OCI-LY1 (cell line): ENCODE results near the gene NR0B2.

ENCODE experiments used
- H2AFZ ChIP-seq: fragments of 200-600 bp; sonication (generic), shearing (Covaris generic); 2 replicates; pipeline ENCODE4 v1.6.0; 2014; ENCODE audit warnings: antibody characterized with exemption, mild to moderate bottlenecking, low read length
- H3F3A ChIP-seq: fragments of 200-600 bp; sonication (generic), shearing (Covaris generic); 2 replicates; pipeline ENCODE4 v1.6.0; 2014; ENCODE audit warnings: mild to moderate bottlenecking, antibody characterized with exemption, low read length, moderate library complexity; ENCODE audit not compliant: insufficient read depth
- H3K27ac ChIP-seq: fragments of 200-600 bp; sonication (generic); 2 replicates; pipeline ENCODE4 v1.5.1; 2014; ENCODE audit warnings: low read length, mixed run types, mild to moderate bottlenecking, low read depth; ENCODE audit not compliant: poor library complexity, severe bottlenecking
- H3K27me3 ChIP-seq: fragments of 200-600 bp; sonication (generic); 2 replicates; pipeline ENCODE4 v1.6.0; 2014; ENCODE audit warnings: antibody characterized with exemption, mild to moderate bottlenecking, low read length, moderate library complexity; ENCODE audit not compliant: insufficient read depth
- H3K36me3 ChIP-seq: fragments of 200-600 bp; sonication (generic); 2 replicates; pipeline ENCODE4 v1.6.1; 2014; ENCODE audit warnings: mild to moderate bottlenecking, antibody characterized with exemption, low read length, moderate library complexity, mixed read lengths; ENCODE audit not compliant: insufficient read depth
- H3K4me1 ChIP-seq: fragments of 200-600 bp; sonication (generic); 2 replicates; pipeline ENCODE4 v1.5.1; 2014; ENCODE audit warnings: mild to moderate bottlenecking, low read length, moderate library complexity; ENCODE audit not compliant: insufficient read depth, severe bottlenecking
- H3K4me2 ChIP-seq: fragments of 200-600 bp; sonication (generic), shearing (Covaris generic); 2 replicates; pipeline ENCODE4 v1.6.1; 2014; ENCODE audit warnings: low read length
- H3K4me3 ChIP-seq: fragments of 200-600 bp; sonication (generic); 2 replicates; pipeline ENCODE4 v1.5.1; 2014; ENCODE audit warnings: low read length, low read depth, mild to moderate bottlenecking, mixed read lengths; ENCODE audit not compliant: poor library complexity, severe bottlenecking
- H3K79me2 ChIP-seq: fragments of 200-600 bp; shearing (Covaris generic); 2 replicates; pipeline ENCODE4 v1.6.1; 2016; ENCODE audit warnings: mixed run types, low read length, mixed read lengths; ENCODE audit not compliant: insufficient read depth
- H3K9ac ChIP-seq: fragments of 200-600 bp; sonication (generic), shearing (Covaris generic); 2 replicates; pipeline ENCODE4 v1.6.1; 2014; ENCODE audit warnings: mild to moderate bottlenecking, low read length, mixed read lengths
- H3K9me2 ChIP-seq: fragments of 200-600 bp; sonication (generic), shearing (Covaris generic); 2 replicates; pipeline ENCODE4 v1.6.1; 2014; ENCODE audit warnings: low read depth, mild to moderate bottlenecking, low read length, mixed read lengths
- H3K9me3 ChIP-seq: fragments of 200-600 bp; shearing (Covaris generic); 2 replicates; pipeline ENCODE4 v1.6.1; 2014; ENCODE audit warnings: low read length, mixed read lengths
- H4K20me1 ChIP-seq: fragments of 200-600 bp; sonication (generic), shearing (Covaris generic); 2 replicates; pipeline ENCODE4 v1.6.0; 2016; ENCODE audit warnings: mild to moderate bottlenecking, low read length; ENCODE audit not compliant: insufficient read depth
- EZH2 ChIP-seq: fragments of 200-600 bp; sonication (generic), shearing (Covaris generic); IDR thresholded peaks from 2 replicates; pipeline ENCODE4 v1.8.0; 2017; ENCODE audit warnings: borderline replicate concordance, mixed run types, mild to moderate bottlenecking, antibody characterized with exemption, low read length, moderate library complexity, mixed read lengths
- TF ChIP-seq, protein P1 (sequence below): fragments of 200-600 bp; sonication (generic), shearing (Covaris generic); IDR thresholded peaks from 2 replicates; pipeline ENCODE4 v1.5.1; 2017; ENCODE audit warnings: mild to moderate bottlenecking, antibody characterized with exemption, low read length, moderate library complexity, mixed read lengths

Gene NR0B2

GRCh38 chr1:26956321-26956720, 42.5 kb upstream of the NR0B2 start:
- Histone ChIP-seq H3K36me3 (peaks cover 4% of the 10 kb centered on the region; the same call in 1 of the 2 replicates), H3K4me2 (no peak overlapping the region), H3K4me1 (peaks cover 12% of the 10 kb centered on the region), H3K4me3 (no peak overlapping the region), H3K9me2 (no peaks in the 10 kb centered on the region), H3K9ac (no peak overlapping the region), H4K20me1 (no peaks in the 10 kb centered on the region), H3K27ac (no peak overlapping the region), H3K9me3 (peaks cover 8% of the 10 kb centered on the region; the same call in 1 of the 2 replicates), H3K27me3 (peaks cover 10% of the 10 kb centered on the region; the same call in 1 of the 2 replicates), H2AFZ (no peak overlapping the region), H3F3A (no peaks in the 10 kb centered on the region), H3K79me2 (no peaks in the 10 kb centered on the region)
- TF ChIP-seq, protein P1, sequence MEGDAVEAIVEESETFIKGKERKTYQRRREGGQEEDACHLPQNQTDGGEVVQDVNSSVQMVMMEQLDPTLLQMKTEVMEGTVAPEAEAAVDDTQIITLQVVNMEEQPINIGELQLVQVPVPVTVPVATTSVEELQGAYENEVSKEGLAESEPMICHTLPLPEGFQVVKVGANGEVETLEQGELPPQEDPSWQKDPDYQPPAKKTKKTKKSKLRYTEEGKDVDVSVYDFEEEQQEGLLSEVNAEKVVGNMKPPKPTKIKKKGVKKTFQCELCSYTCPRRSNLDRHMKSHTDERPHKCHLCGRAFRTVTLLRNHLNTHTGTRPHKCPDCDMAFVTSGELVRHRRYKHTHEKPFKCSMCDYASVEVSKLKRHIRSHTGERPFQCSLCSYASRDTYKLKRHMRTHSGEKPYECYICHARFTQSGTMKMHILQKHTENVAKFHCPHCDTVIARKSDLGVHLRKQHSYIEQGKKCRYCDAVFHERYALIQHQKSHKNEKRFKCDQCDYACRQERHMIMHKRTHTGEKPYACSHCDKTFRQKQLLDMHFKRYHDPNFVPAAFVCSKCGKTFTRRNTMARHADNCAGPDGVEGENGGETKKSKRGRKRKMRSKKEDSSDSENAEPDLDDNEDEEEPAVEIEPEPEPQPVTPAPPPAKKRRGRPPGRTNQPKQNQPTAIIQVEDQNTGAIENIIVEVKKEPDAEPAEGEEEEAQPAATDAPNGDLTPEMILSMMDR: no peak
- no peak for TF ChIP-seq EZH2

- no peak for TF ChIP-seq EZH2
- TF ChIP-seq, protein P1: no peak
- H3K79me2 ChIP-seq: no peaks in the 10 kb centered on the region
- no peak overlapping the region for H3K4me3 ChIP-seq
- no peaks in the 10 kb centered on the region for H3K4me1 ChIP-seq
- H3K36me3 ChIP-seq: peaks cover 4% of the 10 kb centered on the region; the same call in 1 of the 2 replicates
- H3F3A ChIP-seq: no peaks in the 10 kb centered on the region
- no peak overlapping the region for H3K4me2 ChIP-seq
- H3K9me3 ChIP-seq: peaks cover 8% of the 10 kb centered on the region; the same call in 1 of the 2 replicates
- H4K20me1 ChIP-seq: no peaks in the 10 kb centered on the region
- no peak overlapping the region for H2AFZ ChIP-seq
- H3K27ac ChIP-seq: no peak overlapping the region
- H3K27me3 ChIP-seq: peaks cover 4% of the 10 kb centered on the region; the same call in 1 of the 2 replicates
- no peaks in the 10 kb centered on the region for H3K9me2 ChIP-seq
- H3K9ac ChIP-seq: no peak overlapping the region
Measured at GRCh38 chr1:26953374-26953773, 39.6 kb upstream of the NR0B2 start.

DNA sequence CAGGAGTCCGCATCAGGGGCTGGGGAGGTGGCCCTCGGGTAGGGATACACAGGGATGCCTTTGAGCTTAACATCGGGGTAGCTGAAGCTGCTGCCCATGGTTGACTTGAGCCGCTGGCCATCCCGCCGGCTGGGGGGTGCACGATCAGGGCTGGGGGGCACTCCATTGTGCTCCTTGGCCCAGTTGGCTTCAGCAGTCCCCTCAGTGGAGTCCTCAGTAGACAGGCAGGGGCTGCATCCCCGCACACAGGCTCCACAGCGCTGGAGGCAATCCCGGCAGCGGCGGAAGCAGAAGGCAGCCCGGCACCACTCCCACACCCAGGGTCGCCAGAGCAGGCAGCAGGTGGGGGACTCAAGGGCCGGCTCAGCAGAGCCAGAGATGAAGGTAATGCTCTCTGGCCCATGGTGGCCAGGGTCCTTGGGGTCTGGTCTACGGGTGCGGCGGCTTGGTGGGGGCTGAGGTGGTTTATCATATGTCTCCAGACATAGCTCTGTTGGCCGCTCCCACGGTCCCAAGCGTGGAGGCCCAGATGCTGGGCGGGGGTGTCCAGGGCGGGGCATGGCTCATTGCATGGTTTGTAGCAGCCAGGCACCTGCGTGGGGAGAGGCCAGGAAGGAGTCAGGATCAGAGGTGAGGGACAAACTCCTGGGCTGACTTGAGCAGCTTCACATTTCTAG, 38.2 kb upstream of the NR0B2 start:
- no peaks in the 10 kb centered on the region for H3K9me2 ChIP-seq
- H3K79me2 ChIP-seq: no peaks in the 10 kb centered on the region
- H3F3A ChIP-seq: no peaks in the 10 kb centered on the region
- H3K4me3 ChIP-seq: no peak overlapping the region
- H3K36me3 ChIP-seq: peaks cover 9% of the 10 kb centered on the region
- no peaks in the 10 kb centered on the region for H4K20me1 ChIP-seq
- TF ChIP-seq, protein P1: no peak
- TF ChIP-seq EZH2: no peak
- no peaks in the 10 kb centered on the region for H3K4me1 ChIP-seq
- no peak overlapping the region for H3K9ac ChIP-seq
- H3K9me3 ChIP-seq: peaks cover 8% of the 10 kb centered on the region; the same call in 1 of the 2 replicates
- H3K4me2 ChIP-seq: no peak overlapping the region
- no peak overlapping the region for H2AFZ ChIP-seq
- peaks cover 4% of the 10 kb centered on the region; the same call in 1 of the 2 replicates for H3K27me3 ChIP-seq
- H3K27ac ChIP-seq: no peak overlapping the region
